Activated CD8-positive, alpha-beta memory T cell treated with anti-CD3 and anti-CD28 coated beads, Interleukin-2, amount 50 U/mL, for 4 hours (primary cell): ENCODE results near the gene SETX.

Experiments
- DNase-seq: peaks from one replicate; pipeline ENCODE4 v3.0.0-alpha.2; 2020

SETX gene

DNA sequence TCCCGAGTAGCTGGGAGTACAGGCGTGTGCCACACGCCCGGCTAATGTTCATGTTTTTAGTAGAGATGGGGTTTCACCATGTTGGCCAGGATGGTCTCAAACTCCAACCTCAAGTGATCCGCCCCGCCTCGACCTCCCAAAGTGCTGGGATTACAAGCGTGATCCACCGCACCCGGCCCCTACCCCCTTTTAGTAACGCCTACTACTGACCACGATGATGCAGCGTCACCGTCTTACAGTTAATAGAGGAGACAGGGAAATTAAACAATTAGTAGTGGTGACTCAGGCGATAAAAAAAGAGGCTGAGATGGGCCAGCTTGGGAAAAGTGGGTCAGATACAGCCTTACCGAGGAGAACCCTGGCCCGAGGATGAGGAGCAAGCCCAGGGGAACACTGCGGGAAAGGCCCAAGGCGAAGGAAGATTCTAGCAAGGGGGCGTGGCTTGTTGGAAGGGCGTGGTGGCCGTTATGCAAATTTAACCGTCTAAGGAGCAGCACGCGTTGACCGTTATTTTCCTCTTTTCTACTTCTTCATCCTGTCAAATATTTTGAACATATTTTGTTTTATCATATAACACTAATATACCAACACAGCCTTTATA lies 1.6 kb upstream of the SETX start:
- DNase-seq = no peak

DNA sequence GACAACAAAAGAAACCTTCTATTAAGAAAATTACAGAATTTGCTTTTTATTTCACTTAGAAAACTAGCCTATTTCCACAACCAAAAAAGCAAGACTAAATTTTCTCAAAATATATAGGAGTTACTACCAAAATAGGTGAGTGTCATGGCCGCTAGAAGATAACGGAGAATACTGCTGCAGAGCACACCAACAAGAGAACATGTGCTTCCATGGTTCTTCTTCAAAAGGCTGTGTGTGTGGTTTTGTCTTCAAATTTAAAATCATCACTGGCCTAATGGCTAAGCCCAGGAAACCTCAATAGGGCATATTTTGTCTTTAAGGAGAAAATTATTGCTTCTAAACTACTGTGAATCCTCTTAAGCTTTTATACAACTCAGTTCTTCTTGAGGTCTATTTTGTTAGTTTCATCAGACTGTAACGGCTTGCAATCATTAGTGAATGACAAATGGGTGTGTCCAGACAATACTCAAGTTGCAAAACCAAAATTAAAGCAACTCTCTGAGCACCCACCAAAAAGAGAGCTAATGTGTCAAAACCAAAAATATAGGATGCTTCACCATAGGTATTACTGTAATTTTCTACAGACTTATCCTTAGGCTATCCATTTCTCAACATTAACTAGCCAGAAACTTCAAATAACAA lies 3.3 kb downstream of the SETX start:
- DNase-seq = no peak

DNA sequence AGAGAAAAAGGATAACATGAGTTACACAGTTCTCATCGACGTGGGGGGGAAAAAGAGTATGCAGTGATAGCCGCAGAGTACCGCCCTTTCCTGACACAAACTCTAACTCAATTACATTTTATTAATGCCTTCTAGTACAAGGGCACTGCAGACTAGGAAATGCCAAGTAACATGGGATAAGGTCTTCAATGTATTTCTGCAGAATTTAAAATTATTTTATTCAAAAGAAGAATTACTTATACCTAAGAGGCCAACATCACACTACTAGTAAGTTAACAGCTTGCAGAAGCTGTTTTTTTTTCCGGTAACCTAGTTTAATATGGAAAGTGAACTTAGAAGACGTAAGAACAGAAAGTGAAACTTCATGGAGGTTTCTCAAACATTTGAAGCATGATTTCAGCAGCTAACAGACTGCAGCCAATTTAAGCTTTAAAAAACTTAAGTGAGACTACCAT lies 3.9 kb downstream of the SETX start:
- peak; percentile 33 for DNase-seq

DNA sequence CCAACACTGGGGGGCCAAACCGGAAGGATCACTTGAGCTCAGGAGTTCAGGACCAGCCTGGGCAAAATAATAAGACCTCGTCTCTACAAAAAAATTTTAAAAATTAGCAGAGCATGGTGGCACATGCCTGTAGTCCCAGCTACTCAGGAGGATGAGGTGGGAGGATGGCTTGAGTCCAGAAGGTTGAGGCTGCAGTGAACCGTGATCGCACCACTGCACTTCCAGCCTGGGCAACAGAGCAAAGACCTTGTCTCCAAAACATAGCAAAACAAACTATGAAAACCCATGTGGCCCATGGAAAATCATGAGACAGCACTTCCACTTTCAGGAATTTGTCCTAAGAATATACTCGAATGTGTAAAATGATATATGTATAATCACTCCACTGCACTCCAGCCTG lies 6.1 kb downstream of the SETX start:
- DNase-seq = no peak

DNA sequence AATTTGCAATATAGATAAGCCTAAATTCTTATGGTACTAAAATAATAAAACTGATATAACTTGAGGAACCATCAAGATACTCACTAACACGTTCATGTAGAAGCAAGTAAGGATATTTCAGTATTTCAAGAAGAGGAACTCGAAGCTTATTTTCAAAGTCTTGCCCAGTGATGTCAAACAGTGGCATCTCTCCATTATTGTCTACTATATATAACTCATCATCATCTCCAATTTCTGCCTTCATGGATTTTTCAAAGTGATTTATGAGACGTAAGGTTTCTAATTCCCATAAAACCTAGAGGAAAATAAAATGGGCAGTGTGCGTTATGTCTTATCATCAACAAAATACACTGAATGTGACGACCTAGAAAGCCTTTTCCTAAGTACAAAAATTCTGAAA lies 8.6 kb downstream of the SETX start:
- no peak for DNase-seq

DNA sequence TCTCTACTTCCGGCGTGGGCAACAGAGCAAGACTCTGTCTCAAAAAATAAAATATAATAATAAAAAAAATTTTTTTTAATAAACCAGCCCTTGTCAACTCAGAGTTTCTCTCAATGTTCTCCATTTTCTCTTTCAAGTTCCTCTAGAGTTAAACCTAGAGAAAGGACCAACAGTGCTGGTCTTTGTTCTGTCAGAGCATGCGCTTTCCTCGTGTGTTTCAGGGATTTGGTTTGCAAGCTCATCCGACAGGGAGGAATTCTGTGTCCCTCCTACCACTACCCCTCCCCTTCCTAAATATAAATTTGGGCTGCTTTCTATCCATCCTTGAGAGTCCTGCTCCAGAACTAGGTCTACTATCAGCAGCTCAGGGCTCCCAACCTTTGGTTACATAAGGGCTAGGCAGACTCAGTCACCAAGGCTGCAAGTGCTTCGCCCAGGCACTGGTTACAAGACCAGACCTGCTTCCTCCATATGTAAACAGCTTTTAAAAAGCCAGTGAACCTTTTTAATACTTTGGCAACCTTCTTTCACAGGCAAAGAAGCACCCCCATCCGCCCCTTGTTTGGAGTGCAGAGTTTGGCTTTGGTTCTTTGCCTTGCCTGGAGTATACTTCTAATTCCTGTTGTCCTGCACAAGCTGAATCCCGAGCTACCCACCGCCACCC lies 13.5 kb downstream of the SETX start:
- no peak for DNase-seq

DNA sequence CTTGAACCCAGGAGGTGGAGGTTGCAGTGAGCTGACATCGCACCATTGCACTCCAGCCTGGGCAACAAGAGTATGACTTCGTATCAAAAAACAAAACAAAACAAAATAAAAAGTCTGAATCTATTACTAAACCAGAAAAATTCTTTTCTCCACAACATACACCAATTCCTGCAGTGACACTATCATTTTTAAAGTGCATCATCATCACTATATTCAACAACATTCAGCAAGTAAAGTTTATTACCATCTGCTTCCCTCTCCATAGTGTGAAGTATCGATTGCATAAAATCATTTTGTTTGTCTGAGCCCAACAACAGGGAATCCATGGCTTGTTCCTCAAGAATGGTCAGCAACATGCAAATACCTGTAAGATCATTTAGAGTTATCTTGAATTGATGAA lies 20.4 kb downstream of the SETX start:
- no peak for DNase-seq

DNA sequence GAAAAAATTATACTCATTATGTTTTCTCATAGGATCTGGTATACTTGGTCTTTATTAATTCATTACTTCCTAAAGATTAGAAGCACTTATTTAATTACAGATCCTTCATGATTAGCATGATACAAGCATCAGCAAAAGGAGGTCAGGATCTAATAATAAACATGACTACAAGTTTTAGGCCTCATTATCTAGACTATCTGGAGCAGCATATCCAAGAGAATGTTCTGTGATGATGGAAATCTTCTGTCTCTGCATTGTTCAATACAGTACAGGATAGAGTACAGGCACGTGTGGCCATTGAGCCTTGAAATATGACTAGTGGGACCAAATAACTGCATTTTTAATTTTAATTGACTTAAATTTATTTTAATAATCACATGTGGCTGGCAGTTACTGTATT lies 21.2 kb downstream of the SETX start:
- no peak for DNase-seq

DNA sequence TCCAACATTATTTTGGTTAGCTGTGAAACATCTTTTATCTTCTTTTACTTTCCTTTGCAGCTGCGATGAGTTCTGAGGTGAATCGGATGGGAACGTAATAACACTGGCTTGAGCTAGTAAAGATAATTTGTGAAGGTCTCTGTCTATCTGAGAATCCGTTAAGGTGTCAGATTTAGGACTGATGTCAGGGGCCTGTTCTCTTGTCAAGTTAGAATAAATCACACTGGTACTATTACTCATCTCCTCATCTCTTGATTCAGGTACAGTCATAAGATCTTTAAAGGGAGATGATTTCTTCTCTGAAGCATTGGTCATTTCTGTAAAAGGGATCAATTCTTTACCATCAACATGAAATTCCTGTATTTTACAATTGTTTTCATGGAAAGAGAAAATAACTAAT lies 26.2 kb downstream of the SETX start:
- DNase-seq = no peak

DNA sequence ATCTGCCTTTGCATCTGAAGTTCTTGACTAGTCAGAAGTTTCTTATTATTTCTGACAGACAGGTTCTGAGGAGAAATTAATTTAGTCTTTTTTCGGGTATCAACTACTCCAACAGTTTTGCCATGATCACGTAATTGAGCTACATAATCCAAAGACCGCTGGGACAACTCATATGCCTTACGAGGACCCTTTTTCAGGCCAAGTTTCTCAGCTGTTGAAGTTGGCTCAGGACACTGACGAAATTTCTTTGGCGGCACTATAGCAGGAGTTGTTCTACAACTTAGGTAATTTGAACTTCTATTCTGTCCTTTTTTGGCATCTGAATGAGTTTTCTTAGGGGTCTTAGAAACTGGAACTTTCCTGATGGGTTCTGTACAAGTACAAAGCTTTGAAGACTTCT lies 27.2 kb downstream of the SETX start:
- no peak for DNase-seq

DNA sequence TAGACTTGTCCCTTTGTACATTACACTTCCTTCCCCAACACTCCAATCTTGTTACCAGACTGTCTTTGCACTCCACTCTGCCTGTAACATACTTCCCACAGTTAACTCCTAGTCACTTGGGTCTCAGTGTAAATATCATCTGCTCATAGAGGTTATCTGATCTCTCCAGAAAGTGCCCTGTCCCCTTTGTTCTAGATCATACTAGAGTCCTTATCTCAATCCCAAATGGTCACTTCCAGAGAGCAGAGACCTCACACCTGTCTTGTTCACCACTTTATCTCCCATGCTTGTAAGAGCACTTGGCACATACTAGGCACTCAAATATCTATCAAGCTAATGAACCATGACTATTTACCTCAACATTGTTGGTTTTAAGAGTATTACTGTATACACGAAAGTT lies 30.4 kb downstream of the SETX start:
- no peak for DNase-seq

DNA sequence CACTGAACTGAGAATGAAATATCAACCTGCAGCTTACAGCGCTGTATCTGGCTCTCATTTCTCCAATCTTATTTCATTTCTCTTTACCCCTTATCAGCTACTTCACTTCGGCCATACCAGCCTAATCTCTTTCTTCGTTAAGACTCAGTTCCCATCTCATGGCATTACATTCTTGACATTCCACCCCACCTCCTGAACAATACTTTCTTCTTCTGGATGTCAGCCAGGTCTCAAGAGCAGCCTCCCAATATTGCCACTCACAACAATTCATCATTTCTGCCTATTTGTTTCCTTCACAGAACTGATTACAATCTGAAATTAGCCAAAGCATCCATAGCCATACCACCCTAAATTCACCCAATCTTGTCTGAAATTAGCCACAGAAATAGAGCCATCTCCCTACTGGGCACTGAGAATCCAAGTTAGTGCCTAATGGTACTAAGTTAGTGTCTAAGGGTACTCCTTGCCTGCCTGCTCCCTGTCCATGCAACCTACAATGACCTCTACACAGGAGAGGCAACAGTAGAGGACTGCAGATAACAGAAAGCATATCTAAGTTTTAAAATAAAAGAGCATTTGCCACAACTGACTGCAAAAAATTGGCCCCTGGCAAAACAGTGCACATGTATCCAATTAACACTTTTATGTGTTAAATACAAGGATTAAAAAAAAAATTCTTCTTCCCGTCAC lies 35.2 kb downstream of the SETX start:
- DNase-seq = no peak

DNA sequence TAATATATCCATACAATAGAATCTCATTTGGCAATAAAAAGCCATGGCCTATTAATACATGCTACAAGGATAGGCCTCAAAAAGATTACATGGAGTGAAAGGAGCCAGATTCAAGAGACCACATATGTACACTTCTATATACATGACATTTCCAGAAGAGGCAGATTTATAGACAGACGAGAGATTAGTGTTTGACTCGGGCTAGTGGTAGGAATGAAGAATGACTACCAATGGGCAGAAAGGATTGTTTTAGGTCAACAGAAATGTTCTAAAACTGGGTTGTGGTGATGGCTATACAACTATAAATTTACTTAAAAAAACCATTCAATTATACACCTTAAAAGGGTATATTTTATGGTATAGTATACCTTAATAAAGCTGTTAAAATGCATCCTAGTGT lies 41.9 kb downstream of the SETX start:
- no peak for DNase-seq

DNA sequence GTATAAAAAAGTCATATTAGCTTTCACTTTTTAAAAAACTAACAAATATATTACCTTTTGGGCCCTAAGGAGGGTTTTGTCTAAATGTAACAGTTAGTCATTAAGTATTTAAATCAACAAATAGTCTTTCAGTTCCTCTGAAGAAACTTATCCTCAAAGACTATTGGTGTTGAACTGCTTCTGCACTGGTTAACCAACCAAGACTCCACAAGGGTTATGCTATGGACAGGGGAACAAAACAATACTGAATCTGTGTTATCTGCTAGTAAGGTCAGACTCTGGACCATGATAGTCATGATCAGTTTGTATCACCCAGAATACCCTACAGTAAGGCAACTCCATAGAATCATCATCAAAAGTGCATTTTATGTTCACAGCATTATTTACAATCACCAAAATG lies 42.4 kb downstream of the SETX start:
- no peak for DNase-seq

DNA sequence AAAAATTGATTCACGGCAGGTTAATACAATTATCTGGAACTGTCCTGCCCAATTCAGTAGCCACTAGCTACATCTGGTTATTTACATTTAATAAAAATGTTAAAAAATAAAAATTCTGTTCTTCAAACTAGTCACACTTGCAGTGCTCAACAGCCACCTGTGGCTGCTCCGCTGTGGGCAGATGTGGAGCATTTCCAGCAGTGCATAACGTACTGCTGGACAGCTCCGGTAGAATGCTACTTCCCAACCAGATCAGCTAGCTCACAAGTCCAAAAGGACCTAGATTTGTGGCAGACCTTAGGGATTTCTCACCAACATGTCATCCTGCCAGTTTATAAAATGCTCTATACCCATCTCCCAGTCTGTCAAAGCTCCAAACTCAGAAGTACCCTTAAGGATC lies 42.8 kb downstream of the SETX start:
- DNase-seq = no peak

DNA sequence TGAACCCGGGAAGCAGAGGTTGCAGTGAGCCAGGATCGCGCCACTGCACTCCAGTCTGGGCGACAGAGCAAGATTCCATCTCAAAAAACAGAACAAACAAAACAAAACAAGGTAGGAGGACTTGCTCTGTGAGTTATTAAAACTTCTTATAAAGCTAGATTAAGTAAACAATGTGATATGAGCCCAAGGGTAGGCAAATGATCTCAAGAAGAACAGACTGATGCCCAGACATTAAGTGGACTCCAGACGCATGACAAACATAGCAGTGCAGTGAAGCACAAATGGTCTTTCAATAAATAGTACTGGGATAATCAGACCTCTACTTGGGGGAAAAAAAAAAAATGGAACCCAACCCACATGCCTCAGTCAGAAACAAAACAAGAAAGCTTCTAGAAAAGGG lies 45.7 kb downstream of the SETX start:
- DNase-seq = no peak

DNA sequence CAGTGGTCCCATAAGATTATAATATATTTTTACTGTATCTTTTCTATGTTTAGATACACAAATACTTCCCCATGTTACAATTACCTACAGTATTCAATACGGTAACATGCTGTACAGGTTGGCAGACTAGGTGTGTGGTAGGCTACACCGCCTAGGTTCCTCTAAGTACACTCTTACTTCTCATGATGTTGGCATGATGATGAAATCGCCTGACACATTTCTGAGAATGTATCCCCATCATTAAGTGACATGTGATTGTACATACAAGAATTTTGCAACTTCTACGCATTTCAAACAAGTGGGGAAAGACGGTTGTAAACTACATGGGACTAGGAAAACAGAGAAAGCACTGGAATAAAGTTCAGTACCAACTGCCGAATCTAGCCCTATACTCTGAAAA lies 53.3 kb downstream of the SETX start:
- DNase-seq = no peak

DNA sequence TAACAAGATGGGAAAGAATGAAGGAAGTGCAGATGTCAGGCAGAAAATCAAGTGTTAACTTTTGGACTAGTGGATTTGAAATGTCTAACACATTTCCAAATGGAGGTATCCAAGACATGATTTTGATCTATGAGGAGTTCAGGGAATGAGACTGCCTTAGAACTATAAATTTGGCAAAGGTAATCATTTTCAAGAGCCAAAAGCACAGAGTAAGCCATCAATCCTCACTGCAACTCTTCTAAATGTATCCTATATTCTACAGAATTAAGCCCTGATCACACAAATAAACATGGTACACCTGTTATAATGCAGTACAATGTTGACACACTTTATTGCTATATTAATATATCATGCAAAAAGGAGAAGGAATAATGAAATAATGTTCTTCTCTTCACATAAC lies 55.6 kb downstream of the SETX start:
- DNase-seq = no peak

DNA sequence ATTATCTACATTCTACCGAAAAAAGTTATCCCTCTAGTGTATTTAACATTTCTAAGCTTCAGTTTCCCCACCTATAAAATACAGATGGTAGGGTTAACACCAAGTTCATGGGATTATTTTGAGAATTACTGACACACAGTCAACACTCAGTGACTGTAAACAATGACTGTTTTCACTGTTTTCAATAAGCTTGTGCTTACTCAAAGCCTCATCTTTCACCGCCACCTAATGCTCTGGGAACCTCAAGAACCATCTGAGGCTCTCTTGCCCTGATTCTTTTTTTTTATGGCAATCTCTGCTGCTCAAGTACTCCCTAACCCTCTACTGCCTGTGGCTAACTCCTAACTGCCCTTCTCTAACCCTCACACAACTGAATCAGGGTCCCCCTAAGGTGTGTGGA lies 59.6 kb downstream of the SETX start:
- no peak for DNase-seq

DNA sequence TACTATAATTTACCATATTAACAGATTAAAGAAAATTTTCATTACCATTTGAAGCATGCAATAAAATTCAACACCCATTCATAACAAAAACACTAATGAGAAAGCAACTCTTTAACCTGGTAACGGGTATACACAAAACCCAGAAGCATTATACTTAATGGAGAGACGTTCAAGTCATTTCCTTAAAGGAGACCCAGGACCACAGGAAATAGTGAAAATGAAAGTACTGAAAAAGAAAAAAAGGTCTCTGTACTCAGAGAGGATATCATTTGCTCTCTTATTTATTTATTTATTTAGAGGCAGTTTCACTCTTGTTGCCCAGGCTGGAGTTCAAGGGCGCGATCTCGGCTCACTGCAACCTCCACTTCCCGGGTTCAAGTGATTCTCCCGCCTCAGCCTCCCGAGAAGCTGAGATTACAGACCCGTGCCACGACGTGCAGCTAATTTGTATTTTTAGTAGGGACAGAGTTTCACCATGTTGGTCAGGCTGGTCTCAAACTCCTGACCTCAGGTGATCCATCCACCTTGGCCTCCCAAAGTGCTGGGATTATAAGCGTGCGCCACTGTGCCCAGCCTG lies 61.6 kb downstream of the SETX start:
- no peak for DNase-seq

DNA sequence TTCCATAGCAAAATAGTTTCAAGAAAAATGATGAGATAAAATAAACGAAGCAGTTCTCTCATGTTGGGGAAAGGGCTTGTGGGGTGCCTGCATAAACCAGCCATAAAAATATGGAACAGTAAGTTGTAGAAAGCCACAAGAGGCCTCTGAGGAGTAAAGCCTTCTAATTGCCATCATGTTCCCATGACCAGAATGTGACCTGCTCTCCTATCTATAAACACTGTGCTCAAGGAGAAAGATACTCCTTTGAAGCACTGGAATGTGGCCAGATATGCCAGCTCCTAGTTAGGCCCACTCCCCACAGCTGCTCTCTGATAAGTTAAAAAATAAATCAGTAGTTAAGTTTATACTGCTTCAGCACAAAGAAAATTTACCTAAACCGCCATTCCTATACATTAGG lies 65.8 kb downstream of the SETX start:
- DNase-seq = no peak

DNA sequence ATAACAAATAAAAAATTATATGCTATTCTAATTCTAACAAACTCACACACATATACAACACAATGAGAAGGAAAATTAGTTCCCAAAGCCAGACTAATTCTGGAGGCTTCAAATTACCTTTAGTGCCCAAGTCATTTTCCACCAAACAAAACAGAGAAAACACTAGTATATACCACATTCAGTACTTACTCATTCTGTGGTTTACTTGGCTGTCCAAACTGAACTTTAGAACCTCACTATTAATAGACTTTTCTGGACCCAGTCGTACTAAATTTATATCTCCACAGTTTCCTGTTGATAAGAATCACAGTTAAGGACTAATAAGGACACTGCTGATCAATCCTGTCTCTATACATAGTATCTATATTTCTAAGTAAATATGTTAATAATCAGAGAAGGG lies 66.4 kb downstream of the SETX start:
- DNase-seq = no peak

DNA sequence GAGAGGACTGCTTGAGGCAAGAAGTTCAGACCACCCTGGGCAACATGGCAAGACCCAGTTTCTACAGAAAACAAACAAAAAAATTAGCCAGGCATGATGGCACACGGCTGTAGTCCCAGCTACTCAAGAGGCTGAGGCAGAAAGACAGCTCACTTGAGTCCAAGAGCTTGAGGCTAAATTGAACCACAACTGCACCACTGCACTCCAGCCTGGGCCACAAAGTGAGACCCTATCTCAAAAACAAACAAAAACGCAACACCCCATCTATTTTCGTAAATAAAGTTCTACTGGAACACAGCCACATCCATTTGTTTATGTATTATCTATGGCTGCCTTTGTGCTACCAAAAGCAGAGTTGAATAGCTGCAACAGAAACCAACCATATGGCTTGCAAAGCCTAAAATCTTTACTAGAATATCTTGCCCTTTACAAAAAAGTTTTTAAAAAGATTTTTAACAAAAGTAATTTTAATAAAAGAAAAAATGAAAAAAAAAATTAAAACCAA lies 67.5 kb downstream of the SETX start:
- no peak for DNase-seq

DNA sequence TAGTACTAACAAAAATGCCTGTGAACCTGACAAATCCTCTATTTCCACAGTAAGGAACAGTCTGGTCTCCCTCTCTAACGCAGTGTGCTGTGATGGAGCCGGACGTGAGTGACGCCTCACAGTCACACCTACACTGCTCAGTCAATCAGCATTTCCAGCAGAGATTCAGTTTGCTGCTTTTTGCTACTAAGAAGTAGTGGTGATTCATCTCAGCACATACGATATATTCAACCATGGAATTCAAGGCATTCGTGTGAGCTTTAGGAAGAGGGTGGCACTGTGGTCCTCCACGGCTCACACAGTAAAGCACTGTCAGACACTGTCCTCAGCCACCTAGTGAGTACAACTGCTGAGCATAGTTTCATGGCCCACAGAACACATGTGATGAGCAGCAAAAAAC lies 70.9 kb downstream of the SETX start:
- DNase-seq = no peak
